ENCODE measurements around the gene ZNF318. TPM values are rescaled to one million over a fixed set of nuclear protein-coding genes. Genes with fewer than 3 reads are reported as not detected.

The ZNF318 gene

DNA sequence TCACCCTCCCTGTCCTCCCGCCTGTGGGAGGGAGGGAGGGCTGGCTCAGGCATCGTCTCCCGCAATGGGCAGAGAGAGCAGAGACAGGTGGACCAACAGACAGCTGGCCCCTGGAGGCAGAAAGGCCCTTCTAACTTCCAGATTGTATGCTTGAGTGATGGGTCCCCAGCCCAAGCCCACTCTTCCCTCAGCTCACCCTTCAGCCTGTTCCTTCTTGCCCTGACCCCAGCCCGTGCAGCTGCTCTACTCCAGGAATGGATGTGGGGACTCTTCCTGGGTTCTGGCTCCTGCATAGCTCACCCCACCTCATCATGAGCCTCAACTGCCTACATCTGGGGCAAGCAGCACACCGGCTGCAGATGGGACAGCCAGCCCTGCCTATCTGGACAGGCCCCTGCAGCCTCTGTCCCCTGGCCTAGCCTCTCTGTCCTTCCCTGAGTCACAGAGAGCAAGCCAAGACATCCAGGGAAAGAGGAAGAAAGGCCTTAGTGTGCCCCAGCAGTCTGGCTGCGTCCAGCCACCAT, 82.9 kb downstream of the ZNF318 start:
- Histone ChIP-seq H3K23ac (ENCODE audit: low read depth, low read length, poor library complexity) (peak overlapping the region; percentile 28), H3K36me3 (replicated peaks in 1 of 2; ENCODE audit: control insufficient read depth in 2 of 2, insufficient read depth in 2 of 2, low read length in 2 of 2) (no peaks in the 10 kb centered on the region), H3K14ac (ENCODE audit: low read length) (no peak overlapping the region), H3K4me2 (ENCODE audit: insufficient read depth, low read length, poor library complexity, severe bottlenecking) (no peak overlapping the region), H3K9ac (ENCODE audit: low read depth, low read length, poor library complexity) (no peak overlapping the region), H2AK5ac (ENCODE audit: low read depth, low read length) (peak overlapping the region; percentile 23), H4K91ac (ENCODE audit: low read depth, low read length, poor library complexity) (no peak overlapping the region), H3K4me3 (ENCODE audit: low read length in 2 of 2) (no peak overlapping the region), H3K27ac (replicated peaks; ENCODE audit: low read length) (no peak overlapping the region), H3K9me3 (replicated peaks in 1 of 2; ENCODE audit: control insufficient read depth in 2 of 2, insufficient read depth in 1 of 2, low read depth in 1 of 2, low read length in 2 of 2) (no peaks in the 10 kb centered on the region), H2BK120ac (ENCODE audit: low read depth, low read length) (no peak overlapping the region), H2BK15ac (ENCODE audit: low read length) (peak overlapping the region; percentile 11), H3K4me1 (ENCODE audit: control insufficient read depth in 2 of 2, insufficient read depth in 1 of 2, low read depth in 1 of 2, low read length in 2 of 2) (peaks cover 0 to 5% of the 10 kb centered on the region in 2 donors), H3K27me3 (ENCODE audit: control insufficient read depth in 3 of 3, insufficient read depth in 3 of 3, low read depth in 1 of 3, low read length in 3 of 3) (peaks cover 0 to 12% (median 0%) of the 10 kb centered on the region in 3 experiments), H2BK12ac (ENCODE audit: low read length) (no peak overlapping the region), H3K4ac (ENCODE audit: low read length) (no peak overlapping the region), H2BK5ac (ENCODE audit: low read length) (peak overlapping the region; percentile 45), H3K79me1 (ENCODE audit: low read depth, low read length) (no peaks in the 10 kb centered on the region), H2AFZ (ENCODE audit: low read length) (peak overlapping the region; percentile 31), H3K18ac (ENCODE audit: low read length) (peak overlapping the region; percentile 0), H4K8ac (ENCODE audit: low read depth, low read length) (no peak overlapping the region)
- no CpG with 5 or more reads among the region's 6 CpGs for WGBS, 2 donors (ENCODE audit: extremely low coverage in 2 of 2, insufficient read length in 2 of 2, insufficient replicate concordance in 1 of 2)
- no peak for DNase-seq (ENCODE audit: low spot score)

Small RNA genes within 50 kb of the gene (small RNA-seq; reads per million reads assigned to genes)
- gene AL590383.1 (ENCODE audit: insufficient read depth) (not detected), gene RPL12P47 (ENCODE audit: insufficient read depth) (not detected)

Measured in neuronal stem cell (in vitro differentiated cells).